ENCODE results near the gene ZMIZ2.

The ZMIZ2 gene

DNA sequence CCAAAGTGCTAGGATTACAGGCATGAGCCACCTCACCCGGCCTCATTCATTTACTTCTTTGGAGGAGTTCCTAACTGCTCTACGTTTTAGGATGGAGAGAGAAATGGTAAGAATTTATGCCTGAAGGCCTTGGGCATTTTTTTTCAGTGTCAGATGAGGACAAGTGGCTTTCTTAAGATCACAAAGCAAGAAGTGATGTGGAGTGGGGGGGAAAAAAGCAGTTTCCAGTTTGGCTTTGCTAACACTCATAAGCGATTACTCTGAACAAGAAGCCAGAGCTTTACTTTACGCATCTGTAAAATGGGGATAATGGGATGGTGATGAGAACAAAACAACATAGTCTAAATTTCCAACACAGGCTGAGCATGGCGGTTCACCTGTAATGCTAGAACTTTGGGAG is 45.3 kb downstream of the ZMIZ2 start:
- Histone ChIP-seq H3K4me3 (ENCODE audit: low read length) (no peak overlapping the region), H3K9me3 (ENCODE audit: control insufficient read depth, insufficient read depth, low read length) (no peaks in the 10 kb centered on the region), H3K27ac (ENCODE audit: low read length) (no peak overlapping the region), H3K36me3 (ENCODE audit: control insufficient read depth, insufficient read depth, low read length) (peaks cover 7% of the 10 kb centered on the region; the same call in 1 of the 2 replicates), H3K27me3 (ENCODE audit: control insufficient read depth, insufficient read depth, low read length) (no peaks in the 10 kb centered on the region), H3K4me1 (ENCODE audit: control insufficient read depth, insufficient read depth, low read length) (no peaks in the 10 kb centered on the region)
- DNase-seq (ENCODE audit: low read depth, low spot score), result no peak
- WGBS (ENCODE audit: insufficient coverage, insufficient read length), result no CpG with 5 or more reads among the region's 5 CpGs

DNA sequence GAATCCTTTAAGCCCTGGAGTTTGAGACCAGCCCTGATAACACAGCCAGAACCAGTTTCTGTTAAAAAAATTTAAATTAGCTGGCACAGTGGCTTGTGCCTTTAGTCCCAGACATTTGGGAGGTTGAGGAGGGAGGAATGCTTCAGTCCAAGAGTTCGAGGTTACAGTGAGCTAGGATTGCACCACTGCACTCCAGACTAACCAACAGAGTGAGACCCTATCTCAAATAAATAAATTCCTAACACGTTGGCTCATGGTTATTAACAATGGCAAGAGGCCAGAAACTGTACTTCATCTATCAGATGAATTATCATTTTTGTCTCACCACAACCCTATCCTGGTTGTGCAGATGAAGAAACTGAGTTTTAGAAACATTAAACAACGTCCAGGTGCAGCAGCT is 45.7 kb downstream of the ZMIZ2 start:
- Histone ChIP-seq H3K36me3 (ENCODE audit: control insufficient read depth, insufficient read depth, low read length) (peaks cover 7% of the 10 kb centered on the region; the same call in 1 of the 2 replicates), H3K27me3 (ENCODE audit: control insufficient read depth, insufficient read depth, low read length) (no peaks in the 10 kb centered on the region), H3K27ac (ENCODE audit: low read length) (no peak overlapping the region), H3K4me3 (ENCODE audit: low read length) (no peak overlapping the region), H3K4me1 (ENCODE audit: control insufficient read depth, insufficient read depth, low read length) (no peaks in the 10 kb centered on the region), H3K9me3 (ENCODE audit: control insufficient read depth, insufficient read depth, low read length) (no peaks in the 10 kb centered on the region)
- WGBS (ENCODE audit: insufficient coverage, insufficient read length), result no CpG with 5 or more reads among the region's 3 CpGs
- DNase-seq (ENCODE audit: low read depth, low spot score), result no peak

DNA sequence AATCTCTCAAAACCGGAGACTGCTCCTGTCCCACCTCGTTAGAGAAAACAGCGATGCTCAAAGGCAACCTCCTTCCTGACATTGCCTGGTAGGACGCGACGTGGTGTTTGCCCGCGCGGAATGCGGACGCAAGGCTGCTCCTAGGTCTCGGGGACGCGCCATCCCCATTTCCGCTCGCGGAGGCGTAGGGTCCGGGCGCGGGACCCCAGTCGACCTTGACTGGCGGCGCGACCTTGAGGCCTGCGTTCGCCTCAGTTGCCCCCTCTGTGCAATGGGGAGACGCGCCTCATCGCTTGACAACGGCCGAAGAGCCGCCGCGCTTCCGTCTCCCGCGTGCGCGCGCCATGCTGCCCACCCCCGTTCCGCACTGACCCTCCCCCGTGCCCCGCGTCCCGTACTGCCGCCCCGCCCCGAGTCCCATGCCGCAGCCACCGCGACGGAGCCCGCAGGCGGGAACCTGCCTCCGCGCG is 47.4 kb downstream of the ZMIZ2 start:
- Histone ChIP-seq H3K4me1 (ENCODE audit: control insufficient read depth, insufficient read depth, low read length) (no peaks in the 10 kb centered on the region), H3K27me3 (ENCODE audit: control insufficient read depth, insufficient read depth, low read length) (no peaks in the 10 kb centered on the region), H3K4me3 (ENCODE audit: low read length) (peak overlapping the region; percentile 85; the same call in 1 of the 2 replicates), H3K27ac (ENCODE audit: low read length) (no peak overlapping the region), H3K36me3 (ENCODE audit: control insufficient read depth, insufficient read depth, low read length) (peaks cover 18% of the 10 kb centered on the region; the same call in 1 of the 2 replicates), H3K9me3 (ENCODE audit: control insufficient read depth, insufficient read depth, low read length) (no peaks in the 10 kb centered on the region)
- no CpG with 5 or more reads among the region's 59 CpGs for WGBS (ENCODE audit: insufficient coverage, insufficient read length)
- no peak for DNase-seq (ENCODE audit: low read depth, low spot score)

DNA sequence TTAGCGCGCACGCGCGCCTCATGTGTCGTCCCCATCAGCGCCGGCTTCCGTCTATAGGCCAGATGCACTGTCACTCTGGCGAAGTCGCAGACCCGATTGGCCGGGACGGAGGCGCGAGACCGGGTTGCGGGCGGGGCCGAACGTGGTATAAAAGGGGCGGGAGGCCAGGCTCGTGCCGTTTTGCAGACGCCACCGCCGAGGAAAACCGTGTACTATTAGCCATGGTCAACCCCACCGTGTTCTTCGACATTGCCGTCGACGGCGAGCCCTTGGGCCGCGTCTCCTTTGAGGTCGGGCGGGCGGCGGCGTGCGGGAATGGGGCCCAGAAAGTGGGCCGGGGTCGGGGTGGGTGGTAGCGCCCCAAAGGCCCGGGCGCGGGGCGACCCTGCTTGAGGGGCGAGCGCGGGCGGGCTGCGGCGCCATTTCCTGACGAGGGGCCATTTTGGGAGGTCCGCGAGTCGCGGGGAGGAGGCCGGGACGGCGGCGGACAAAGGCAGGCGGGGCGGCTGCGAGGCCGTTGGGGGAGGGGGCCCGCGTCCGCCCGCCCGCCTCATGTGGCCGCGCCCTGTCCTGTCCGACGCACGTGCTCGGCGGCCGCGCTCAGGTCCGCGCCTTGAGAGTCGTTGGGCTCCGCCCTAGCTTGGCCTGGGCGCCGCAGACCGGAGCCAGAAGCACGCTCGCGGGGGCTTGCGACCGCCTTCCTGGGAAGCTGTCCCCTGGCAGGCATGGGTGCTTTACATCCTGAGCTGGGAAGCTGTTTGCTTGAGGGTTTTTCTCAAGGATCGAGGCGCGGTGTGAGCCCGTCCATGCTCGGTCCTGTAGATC is 48.1 kb downstream of the ZMIZ2 start, which contains the start of gene PPIA:
TSS of gene PPIA (plus strand) at position 178 of the 825 bp plus-strand sequence. CDS start at position 222, 44 bp downstream.
- no peak within 1 kb of the TSS for H3K27ac ChIP-seq (ENCODE audit: low read length)
- peak; percentile 96 for DNase-seq (ENCODE audit: low read depth, low spot score)
- no CpG with 5 or more reads among the region's 99 CpGs for WGBS (ENCODE audit: insufficient coverage, insufficient read length)
- no peaks in the 10 kb centered on the region for H3K9me3 ChIP-seq (ENCODE audit: control insufficient read depth, insufficient read depth, low read length)
- no peaks in the 10 kb centered on the region for H3K27me3 ChIP-seq (ENCODE audit: control insufficient read depth, insufficient read depth, low read length)
- peaks cover 20% of the 10 kb centered on the region; the same call in 1 of the 2 replicates for H3K36me3 ChIP-seq (ENCODE audit: control insufficient read depth, insufficient read depth, low read length)
- H3K4me3 ChIP-seq (ENCODE audit: low read length), result peak within 1 kb of the TSS; percentile 85
- H3K4me1 ChIP-seq (ENCODE audit: control insufficient read depth, insufficient read depth, low read length), result no peaks in the 10 kb centered on the region

DNA sequence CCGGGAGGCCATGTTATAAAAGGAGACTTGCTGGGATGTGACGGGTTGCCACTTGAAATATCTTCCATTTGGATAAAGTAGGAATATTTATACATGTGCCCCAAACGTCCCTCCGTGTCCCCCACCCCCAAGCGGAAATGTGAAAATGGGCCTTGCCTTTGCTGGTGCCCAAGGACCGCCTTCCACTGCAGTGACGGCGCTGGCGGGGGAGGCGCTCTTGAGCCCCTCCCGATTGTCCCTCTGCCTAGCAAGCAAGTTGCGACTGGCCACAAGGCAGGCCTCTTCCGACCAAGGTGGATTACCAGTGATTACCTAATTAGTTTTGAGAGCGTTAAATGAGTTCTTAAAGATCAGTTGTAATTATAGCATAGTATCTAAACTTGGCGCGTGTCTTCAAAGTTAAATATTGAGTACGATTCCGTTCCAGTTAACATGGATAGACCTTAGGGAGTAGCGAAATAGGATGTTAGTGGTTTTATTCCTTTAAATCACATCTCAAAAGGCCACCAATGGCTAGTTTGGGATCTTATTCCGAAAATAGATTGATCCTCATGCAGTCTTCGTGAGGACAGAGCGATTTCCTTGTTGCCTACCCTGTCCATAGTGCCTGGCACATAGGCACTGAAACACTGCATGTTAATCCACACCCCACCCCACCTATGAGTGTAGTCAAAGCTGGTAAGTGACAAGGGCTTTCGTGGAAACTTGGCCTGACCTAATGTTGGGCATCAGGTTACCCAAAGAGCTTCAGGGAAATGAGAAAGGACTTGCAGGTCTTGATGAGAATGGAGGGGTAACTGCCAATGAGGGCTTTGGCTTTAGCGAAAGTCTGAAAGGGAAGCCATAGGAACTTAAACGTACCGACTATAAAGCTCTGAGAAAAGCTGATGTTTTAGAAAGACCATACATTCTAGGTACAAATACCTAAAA is 48.9 kb downstream of the ZMIZ2 start:
- no peaks in the 10 kb centered on the region for H3K4me1 ChIP-seq (ENCODE audit: control insufficient read depth, insufficient read depth, low read length)
- H3K36me3 ChIP-seq (ENCODE audit: control insufficient read depth, insufficient read depth, low read length), result peaks cover 28% of the 10 kb centered on the region; the same call in 1 of the 2 replicates
- DNase-seq (ENCODE audit: low read depth, low spot score), result no peak
- peak overlapping the region; percentile 85 for H3K4me3 ChIP-seq (ENCODE audit: low read length)
- H3K27me3 ChIP-seq (ENCODE audit: control insufficient read depth, insufficient read depth, low read length), result no peaks in the 10 kb centered on the region
- H3K9me3 ChIP-seq (ENCODE audit: control insufficient read depth, insufficient read depth, low read length), result no peaks in the 10 kb centered on the region
- no peak overlapping the region for H3K27ac ChIP-seq (ENCODE audit: low read length)
- WGBS (ENCODE audit: insufficient coverage, insufficient read length), result no CpG with 5 or more reads among the region's 26 CpGs

DNA sequence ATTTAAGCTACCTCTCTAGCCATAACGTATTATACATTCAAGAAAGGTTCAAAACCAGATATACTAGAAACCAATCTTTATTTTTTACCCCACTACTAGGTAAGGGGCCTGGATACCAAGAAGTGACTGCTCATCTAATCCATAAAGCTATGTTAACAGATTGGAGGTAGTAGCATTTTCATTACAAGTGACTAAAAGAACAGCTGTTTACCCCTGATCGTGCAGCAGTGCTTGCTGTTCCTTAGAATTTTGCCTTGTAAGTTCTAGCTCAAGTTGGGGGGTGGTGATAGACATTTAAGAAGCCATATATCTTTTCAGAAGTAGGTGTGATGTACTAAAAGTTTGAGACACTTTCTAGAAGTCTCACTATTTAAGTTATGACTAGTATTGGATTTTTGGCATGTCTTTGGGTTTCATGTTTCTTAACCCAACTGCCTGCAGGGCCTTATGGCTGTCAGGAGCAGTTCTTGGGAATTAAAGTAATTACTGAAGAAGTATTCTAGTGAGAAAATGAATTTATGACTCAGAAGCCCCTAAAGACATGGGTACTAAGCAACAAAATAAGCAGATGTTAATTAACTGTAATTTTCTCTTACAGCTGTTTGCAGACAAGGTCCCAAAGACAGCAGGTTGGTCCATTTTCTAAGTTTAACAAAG is 50.1 kb downstream of the ZMIZ2 start:
- Histone ChIP-seq H3K4me3 (ENCODE audit: low read length) (no peak overlapping the region), H3K36me3 (ENCODE audit: control insufficient read depth, insufficient read depth, low read length) (peaks cover 31% of the 10 kb centered on the region; the same call in 1 of the 2 replicates), H3K27ac (ENCODE audit: low read length) (no peak overlapping the region), H3K4me1 (ENCODE audit: control insufficient read depth, insufficient read depth, low read length) (no peaks in the 10 kb centered on the region), H3K27me3 (ENCODE audit: control insufficient read depth, insufficient read depth, low read length) (no peaks in the 10 kb centered on the region), H3K9me3 (ENCODE audit: control insufficient read depth, insufficient read depth, low read length) (no peaks in the 10 kb centered on the region)
- no peak for DNase-seq (ENCODE audit: low read depth, low spot score)
- no CpG with 5 or more reads among the region's 2 CpGs for WGBS (ENCODE audit: insufficient coverage, insufficient read length)

DNA sequence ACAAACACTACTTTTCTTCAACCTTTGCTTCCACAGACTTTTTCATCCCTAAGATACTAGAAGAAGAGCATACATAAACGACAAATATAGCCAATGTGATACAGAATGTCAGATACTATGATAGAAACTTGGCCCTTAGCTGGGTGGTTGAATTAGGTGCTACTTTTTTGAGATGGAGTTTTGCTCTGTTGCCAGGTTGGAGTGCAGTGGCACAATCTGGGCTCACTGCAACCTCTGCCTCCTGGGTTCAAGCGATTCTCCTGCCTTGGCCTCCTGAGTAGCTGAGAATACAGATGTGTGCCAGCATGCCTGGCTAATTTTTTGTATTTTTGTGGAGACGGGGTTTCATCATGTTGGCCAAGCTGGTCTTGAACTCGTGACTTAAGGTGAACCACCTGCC is 51.3 kb downstream of the ZMIZ2 start:
- no CpG with 5 or more reads among the region's 4 CpGs for WGBS (ENCODE audit: insufficient coverage, insufficient read length)
- Histone ChIP-seq H3K36me3 (ENCODE audit: control insufficient read depth, insufficient read depth, low read length) (peaks cover 31% of the 10 kb centered on the region; the same call in 1 of the 2 replicates), H3K4me1 (ENCODE audit: control insufficient read depth, insufficient read depth, low read length) (no peaks in the 10 kb centered on the region), H3K9me3 (ENCODE audit: control insufficient read depth, insufficient read depth, low read length) (no peaks in the 10 kb centered on the region), H3K4me3 (ENCODE audit: low read length) (no peak overlapping the region), H3K27ac (ENCODE audit: low read length) (no peak overlapping the region), H3K27me3 (ENCODE audit: control insufficient read depth, insufficient read depth, low read length) (no peaks in the 10 kb centered on the region)
- no peak for DNase-seq (ENCODE audit: low read depth, low spot score)

DNA sequence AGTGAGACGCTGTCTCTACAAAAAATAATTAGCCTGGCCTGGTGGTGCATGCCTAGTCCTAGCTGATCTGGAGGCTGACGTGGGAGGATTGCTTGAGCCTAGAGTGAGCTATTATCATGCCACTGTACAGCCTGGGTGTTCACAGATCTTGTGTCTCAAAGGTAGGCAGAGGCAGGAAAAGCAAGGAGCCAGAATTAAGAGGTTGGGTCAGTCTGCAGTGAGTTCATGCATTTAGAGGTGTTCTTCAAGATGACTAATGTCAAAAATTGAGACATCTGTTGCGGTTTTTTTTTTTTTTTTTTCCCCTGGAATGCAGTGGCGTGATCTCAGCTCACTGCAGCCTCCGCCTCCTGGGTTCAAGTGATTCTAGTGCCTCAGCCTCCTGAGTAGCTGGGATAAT is 53.2 kb downstream of the ZMIZ2 start:
- no peak for DNase-seq (ENCODE audit: low read depth, low spot score)
- H3K4me3 ChIP-seq (ENCODE audit: low read length), result no peak overlapping the region
- no peak overlapping the region for H3K27ac ChIP-seq (ENCODE audit: low read length)
- H3K9me3 ChIP-seq (ENCODE audit: control insufficient read depth, insufficient read depth, low read length), result no peaks in the 10 kb centered on the region
- WGBS (ENCODE audit: insufficient coverage, insufficient read length), result no CpG with 5 or more reads among the region's 5 CpGs
- H3K27me3 ChIP-seq (ENCODE audit: control insufficient read depth, insufficient read depth, low read length), result no peaks in the 10 kb centered on the region
- peaks cover 31% of the 10 kb centered on the region; the same call in 1 of the 2 replicates for H3K36me3 ChIP-seq (ENCODE audit: control insufficient read depth, insufficient read depth, low read length)
- H3K4me1 ChIP-seq (ENCODE audit: control insufficient read depth, insufficient read depth, low read length), result no peaks in the 10 kb centered on the region

DNA sequence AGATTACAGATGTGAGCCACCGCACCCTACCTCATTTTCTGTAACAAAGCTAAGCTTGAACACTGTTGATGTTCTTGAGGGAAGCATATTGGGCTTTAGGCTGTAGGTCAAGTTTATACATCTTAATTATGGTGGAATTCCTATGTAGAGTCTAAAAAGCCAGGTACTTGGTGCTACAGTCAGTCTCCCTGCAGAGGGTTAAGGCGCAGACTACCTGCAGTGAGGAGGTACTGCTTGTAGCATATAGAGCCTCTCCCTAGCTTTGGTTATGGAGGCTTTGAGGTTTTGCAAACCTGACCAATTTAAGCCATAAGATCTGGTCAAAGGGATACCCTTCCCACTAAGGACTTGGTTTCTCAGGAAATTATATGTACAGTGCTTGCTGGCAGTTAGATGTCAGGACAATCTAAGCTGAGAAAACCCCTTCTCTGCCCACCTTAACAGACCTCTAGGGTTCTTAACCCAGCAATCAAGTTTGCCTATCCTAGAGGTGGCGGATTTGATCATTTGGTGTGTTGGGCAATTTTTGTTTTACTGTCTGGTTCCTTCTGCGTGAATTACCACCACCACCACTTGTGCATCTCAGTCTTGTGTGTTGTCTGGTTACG is 53.9 kb downstream of the ZMIZ2 start:
- Histone ChIP-seq H3K36me3 (ENCODE audit: control insufficient read depth, insufficient read depth, low read length) (peaks cover 31% of the 10 kb centered on the region; the same call in 1 of the 2 replicates), H3K4me1 (ENCODE audit: control insufficient read depth, insufficient read depth, low read length) (no peaks in the 10 kb centered on the region), H3K9me3 (ENCODE audit: control insufficient read depth, insufficient read depth, low read length) (no peaks in the 10 kb centered on the region), H3K27ac (ENCODE audit: low read length) (no peak overlapping the region), H3K4me3 (ENCODE audit: low read length) (no peak overlapping the region), H3K27me3 (ENCODE audit: control insufficient read depth, insufficient read depth, low read length) (no peaks in the 10 kb centered on the region)
- WGBS (ENCODE audit: insufficient coverage, insufficient read length), result no CpG with 5 or more reads among the region's 5 CpGs
- no peak for DNase-seq (ENCODE audit: low read depth, low spot score)

Data from iPS DF 6.9 (cell line).